Measurements from ENCODE around the gene GALNT17. TPM values are rescaled to one million over a fixed set of nuclear protein-coding genes. Genes with fewer than 3 reads are reported as not detected.

The GALNT17 gene
- total RNA-seq, 2 donors from 2014 or later = 46.7 to 58.1 TPM

DNA sequence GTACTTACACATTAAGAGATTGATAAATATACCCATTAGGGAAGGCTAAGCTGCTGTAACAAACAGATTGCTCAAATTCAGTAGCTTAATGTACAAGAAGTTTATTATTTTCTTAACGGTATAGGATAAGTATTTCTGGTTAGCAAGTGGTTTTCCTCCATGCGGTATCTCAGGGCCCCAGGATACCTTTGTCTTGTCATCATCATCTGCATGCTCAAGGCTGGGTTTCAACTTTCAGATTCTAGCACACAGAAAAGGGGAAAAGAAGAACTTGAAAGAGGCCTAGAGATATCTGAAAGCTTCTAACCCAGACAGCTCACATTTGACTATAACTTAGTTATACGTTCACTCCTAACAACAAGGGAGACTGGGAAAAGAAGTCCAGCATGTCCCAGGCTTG, 11.8 kb upstream of the GALNT17 start:
- TF ChIP-seq POLR2A (IDR thresholded peaks at IDR 0.05) (no peak), CTCF (IDR thresholded peaks at IDR 0.05) (no peak), POLR2AphosphoS5 (IDR thresholded peaks at IDR 0.05) (no peak)
- 96% methylated on average over 3 of the region's 3 CpGs for WGBS
- H3K36me3 ChIP-seq = no peaks in the 10 kb centered on the region
- no peaks in the 10 kb centered on the region for H3K4me1 ChIP-seq (replicated peaks)
- no peak for DNase-seq (ENCODE audit: low spot score)
- H3K27me3 ChIP-seq (replicated peaks; ENCODE audit: insufficient read depth) = no peaks in the 10 kb centered on the region
- H3K27ac ChIP-seq = no peak overlapping the region
- intact Hi-C loops (cut with DNase I) = no loop called here
- H3K9me3 ChIP-seq = no peaks in the 10 kb centered on the region
- no peak overlapping the region for H3K4me3 ChIP-seq

DNA sequence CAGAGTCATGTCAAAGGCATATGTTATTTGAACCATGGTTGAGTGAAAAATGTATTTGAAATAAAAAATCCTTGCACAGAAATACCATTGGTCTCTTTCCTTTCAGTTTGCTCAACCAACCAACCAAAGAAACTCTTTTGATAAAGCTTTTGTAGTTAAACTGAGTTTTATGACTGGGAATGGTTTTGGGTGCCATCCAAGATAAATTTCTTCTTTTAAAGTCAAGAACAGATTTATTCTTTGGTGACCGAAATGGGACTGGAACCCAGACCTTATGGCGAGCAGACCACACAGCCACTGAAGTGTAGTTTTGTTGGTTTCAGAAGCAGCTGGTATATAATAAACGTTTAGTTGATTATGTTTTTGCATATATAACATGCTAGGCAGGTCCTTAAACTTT, 2.8 kb upstream of the GALNT17 start:
- Histone ChIP-seq H3K27me3 (replicated peaks; ENCODE audit: insufficient read depth) (no peaks in the 10 kb centered on the region), H3K4me1 (replicated peaks) (no peaks in the 10 kb centered on the region), H3K9me3 (no peaks in the 10 kb centered on the region), H3K4me3 (no peak overlapping the region), H3K36me3 (no peaks in the 10 kb centered on the region), H3K27ac (peak overlapping the region in 1 of 2 donors; percentile 14)
- intact Hi-C loops (cut with DNase I) = no loop called here
- WGBS = 25% methylated on average over 3 of the region's 3 CpGs
- TF ChIP-seq POLR2AphosphoS5 (IDR thresholded peaks at IDR 0.05) (no peak), POLR2A (IDR thresholded peaks at IDR 0.05) (no peak), CTCF (IDR thresholded peaks at IDR 0.05) (no peak)
- DNase-seq (ENCODE audit: low spot score) = no peak

DNA sequence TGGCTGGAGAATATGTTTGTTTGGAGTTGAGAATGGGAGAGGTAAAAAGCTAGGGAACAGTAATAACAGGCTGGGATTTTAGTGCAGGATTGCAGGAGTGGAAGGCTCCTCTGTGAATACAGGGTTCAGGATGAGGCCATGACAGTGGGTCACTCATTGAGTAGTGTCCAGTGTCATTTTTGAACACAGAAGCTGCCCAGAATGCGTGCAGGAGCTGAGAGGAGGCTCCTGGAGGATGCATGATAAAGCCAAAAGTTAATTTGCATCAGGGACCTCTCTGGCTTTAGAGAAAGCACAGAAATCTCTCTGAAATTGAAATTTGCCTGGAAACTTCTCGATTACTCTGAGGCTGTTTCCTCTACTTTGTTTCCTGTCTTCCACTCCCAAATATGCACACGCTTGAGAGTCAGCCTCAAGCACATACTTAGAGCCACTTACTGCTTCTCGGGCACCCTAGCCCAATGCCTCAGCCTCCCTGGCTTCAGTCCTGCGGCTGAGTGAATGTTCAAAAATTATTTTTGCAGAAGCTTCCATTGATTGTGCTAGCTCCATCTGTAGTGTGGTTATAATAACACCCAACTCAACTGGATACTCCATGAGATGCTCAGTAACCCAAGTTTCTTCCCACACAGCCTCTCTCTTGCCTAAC, 1.8 kb upstream of the GALNT17 start:
- no peak for DNase-seq (ENCODE audit: low spot score)
- H3K9me3 ChIP-seq = no peaks in the 10 kb centered on the region
- H3K36me3 ChIP-seq = no peaks in the 10 kb centered on the region
- 58% methylated on average over 5 of the region's 5 CpGs for WGBS
- H3K4me3 ChIP-seq = no peak overlapping the region
- intact Hi-C loops (cut with DNase I) = loop anchor here (5.0 kb wide), 4 partner anchors 57 to 602 kb away; no protein-coding TSS in a partner anchor
- no peaks in the 10 kb centered on the region for H3K27me3 ChIP-seq (replicated peaks; ENCODE audit: insufficient read depth)
- TF ChIP-seq CTCF (IDR thresholded peaks at IDR 0.05) = no peak
- no peak for TF ChIP-seq POLR2AphosphoS5 (IDR thresholded peaks at IDR 0.05)
- TF ChIP-seq POLR2A (IDR thresholded peaks at IDR 0.05) = no peak
- H3K4me1 ChIP-seq (replicated peaks) = no peaks in the 10 kb centered on the region
- H3K27ac ChIP-seq = no peak overlapping the region

DNA sequence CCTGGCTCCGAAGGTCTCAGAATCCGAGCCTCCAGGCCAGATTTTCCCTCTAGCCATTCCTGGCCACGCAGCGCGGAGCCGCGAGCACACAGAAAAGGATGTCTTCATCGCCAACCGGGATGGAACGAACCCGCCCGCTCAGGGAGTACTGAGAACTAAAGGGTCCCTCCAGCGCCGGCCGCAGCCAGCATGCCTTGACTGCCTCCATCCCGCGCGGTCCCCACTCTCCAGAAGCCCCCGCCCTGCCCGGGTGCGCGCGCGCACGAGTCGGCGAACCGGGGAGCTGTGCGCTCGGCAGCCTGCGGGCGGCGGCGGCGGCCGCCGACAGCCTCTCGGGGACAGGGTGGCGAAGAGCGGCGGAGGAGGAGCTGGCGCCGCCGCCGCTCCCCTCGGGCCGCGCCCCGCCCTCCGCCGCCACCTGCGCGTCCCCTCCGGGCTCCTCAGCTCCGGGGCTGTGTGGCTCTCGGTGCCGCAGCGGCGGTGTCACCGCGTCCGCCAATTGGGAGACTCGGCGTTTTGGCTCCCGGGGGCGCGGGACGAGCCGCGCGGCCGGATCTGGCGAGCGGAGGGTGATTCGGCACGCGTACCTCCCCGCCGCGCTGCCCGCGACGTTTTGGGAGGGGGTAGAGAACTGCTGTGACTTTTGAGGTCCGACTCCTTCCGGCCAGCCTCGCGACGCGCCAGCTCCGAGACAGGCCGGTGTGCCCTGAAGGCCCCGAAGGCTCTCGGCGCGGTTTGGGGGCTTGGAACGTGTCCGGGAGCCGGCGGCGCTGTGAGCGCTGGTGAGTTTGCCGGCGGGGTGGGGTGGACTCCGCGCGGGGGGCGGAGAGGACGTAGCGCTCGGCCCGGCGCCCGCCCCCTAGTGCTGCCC, 453 bp upstream of the GALNT17 start:
- WGBS = 0% methylated on average over 40 of the region's 113 CpGs
- intact Hi-C loops (cut with DNase I) = loop anchor here (2.0 to 5.0 kb wide), 5 partner anchors 56 to 601 kb away; no protein-coding TSS in a partner anchor
- TF ChIP-seq CTCF (IDR thresholded peaks at IDR 0.05) (peak in 3 of 4 experiments; percentile 19 to 54 (median 25)), POLR2AphosphoS5 (IDR thresholded peaks at IDR 0.05) (no peak)
- Histone ChIP-seq H3K27me3 (replicated peaks; ENCODE audit: insufficient read depth) (no peaks in the 10 kb centered on the region), H3K27ac (peak overlapping the region; percentile 87 to 88), H3K4me3 (peak overlapping the region; percentile 64 to 67), H3K4me1 (replicated peaks) (no peaks in the 10 kb centered on the region), H3K36me3 (no peaks in the 10 kb centered on the region), H3K9me3 (no peaks in the 10 kb centered on the region)
- DNase-seq (ENCODE audit: low spot score) = peak; percentile 54

All from prostate gland (tissue), 2 donors.